Natural killer cell (primary cell): Measurements from ENCODE around the gene GGNBP2. TPM values are rescaled to one million over a fixed set of nuclear protein-coding genes. Genes with fewer than 3 reads are reported as not detected.

Experiments
- ATAC-seq, 3 donors: fragments of 150-1000 bp in 2 of 3; fragments of 200-7000 bp in 1 of 3; cut with Tn5 transposase; 1 replicate in 1 of 3; 2 replicates in 2 of 3; pipeline ENCODE4 v1.10.0; 2021; ENCODE audit warnings: mild to moderate bottlenecking in 2 of 3, moderate library complexity in 2 of 3
- DNase-seq, 2 donors: peaks; one replicate each; pipeline versions ENCODE4 v3.0.0 to v3.0.0-alpha.2; 2013 to 2021; ENCODE audit warnings: mixed read lengths in 1 of 2
- H3K27ac ChIP-seq: one replicate; pipeline ENCODE4 v1.5.1; 2013; ENCODE audit warnings: mild to moderate bottlenecking, low read length
- H3K27me3 ChIP-seq: one replicate; pipeline ENCODE4 v1.6.1; 2013; ENCODE audit warnings: low read length; ENCODE audit not compliant: control insufficient read depth, insufficient read depth
- H3K36me3 ChIP-seq: one replicate; pipeline ENCODE4 v1.6.1; 2013; ENCODE audit warnings: low read length; ENCODE audit not compliant: control insufficient read depth, insufficient read depth
- H3K4me1 ChIP-seq: one replicate; pipeline ENCODE4 v1.6.1; 2013; ENCODE audit warnings: low read length; ENCODE audit not compliant: control insufficient read depth, insufficient read depth
- H3K4me3 ChIP-seq: one replicate; pipeline ENCODE4 v1.5.1; 2013; ENCODE audit warnings: low read length
- H3K9me3 ChIP-seq: one replicate; pipeline ENCODE4 v1.6.1; 2013; ENCODE audit warnings: low read length; ENCODE audit not compliant: control insufficient read depth, insufficient read depth
- H3K27ac Mint-ChIP-seq, 2 donors: one replicate each; pipeline ENCODE4 v1.8.0; 2022; ENCODE audit warnings: mild to moderate bottlenecking in 2 of 2, mixed read lengths in 2 of 2, moderate library complexity in 1 of 2
- H3K27me3 Mint-ChIP-seq, 2 donors: one replicate each; pipeline ENCODE4 v1.8.0; 2022; ENCODE audit warnings: low read depth in 2 of 2, mixed read lengths in 2 of 2
- H3K36me3 Mint-ChIP-seq: one replicate; pipeline ENCODE4 v1.8.0; 2022; ENCODE audit warnings: mixed read lengths
- H3K4me1 Mint-ChIP-seq, 2 donors: one replicate each; pipeline ENCODE4 v1.8.0; 2022; ENCODE audit warnings: mixed read lengths in 2 of 2
- H3K4me3 Mint-ChIP-seq: one replicate; pipeline ENCODE4 v1.8.0; 2022; ENCODE audit warnings: mild to moderate bottlenecking, moderate library complexity, mixed read lengths
- H3K9me3 Mint-ChIP-seq, 2 donors: one replicate each; pipeline ENCODE4 v1.8.0; 2022; ENCODE audit warnings: mixed read lengths in 2 of 2
- CTCF ChIP-seq: fragments of 200-600 bp; IDR thresholded peaks from one replicate; pipeline ENCODE4 v1.8.0; 2022; ENCODE audit warnings: antibody characterized with exemption
- WGBS: methylation state at CpG from one replicate; pipeline ENCODE4 v1.1.7; 2013; ENCODE audit warnings: missing lambda C conversion rate; ENCODE audit not compliant: insufficient coverage; 5-methylcytosine and 5-hydroxymethylcytosine counted together
- intact Hi-C: fragments of 100-400 bp; cut with micrococcal nuclease; formaldehyde crosslinking; loops from one replicate; pipeline ENCODE4 v1.14.2; 2022
- total RNA-seq, 4 donors: library from RNA; stranded (reverse); fragments of 120-200 nt in 1 of 4; gene quantifications; one replicate each; pipeline versions ENCODE4 v1.2.3 to v1.2.4, GENCODE V29; 2013 to 2022

GGNBP2 gene
- total RNA-seq, 3 donors from 2014 or later (not counting 1 experiment from before 2014, with no cell fraction given), result 183 to 233 (median 197) TPM

- Mint-ChIP-seq H3K4me1 (peaks cover 16 to 31% of the 10 kb centered on the region in 2 donors), H3K27ac (no peak overlapping the region), H3K4me3 (peak overlapping the region; percentile 21), H3K27me3 (no peaks in the 10 kb centered on the region), H3K9me3 (no peaks in the 10 kb centered on the region), H3K36me3 (no peaks in the 10 kb centered on the region)
- TF ChIP-seq CTCF, result no peak
- Histone ChIP-seq H3K4me1 (peaks cover 9% of the 10 kb centered on the region), H3K9me3 (no peaks in the 10 kb centered on the region), H3K36me3 (no peaks in the 10 kb centered on the region), H3K27me3 (no peaks in the 10 kb centered on the region), H3K27ac (no peak overlapping the region), H3K4me3 (no peak overlapping the region)
- intact Hi-C loops, result loop anchor here (10.0 kb wide), 1 partner anchor 64 kb away; the partner anchor contains the start of gene GGNBP2
- DNase-seq, result peak in 1 of 2 donors; percentile 23
- WGBS, result 65% methylated on average over 24 of the region's 24 CpGs
- ATAC-seq, result peak; percentile 45 to 82 (median 79)
Measured at GRCh38 chr17:36608794-36609497, 64.2 kb downstream of the GGNBP2 start.

GRCh38 chr17:36609498-36609862 is 64.8 kb downstream of the GGNBP2 start:
- H3K4me1 ChIP-seq, result peaks cover 9% of the 10 kb centered on the region
- intact Hi-C loops, result loop anchor here (10.0 kb wide), 1 partner anchor 65 kb away; the partner anchor contains the start of gene GGNBP2

GRCh38 chr17:36610474-36610873 is 65.8 kb downstream of the GGNBP2 start:
- no peaks in the 10 kb centered on the region for H3K9me3 Mint-ChIP-seq
- H3K27me3 ChIP-seq, result no peaks in the 10 kb centered on the region
- intact Hi-C loops, result no loop called here
- no peaks in the 10 kb centered on the region for H3K27me3 Mint-ChIP-seq
- H3K9me3 ChIP-seq, result no peaks in the 10 kb centered on the region
- H3K36me3 ChIP-seq, result no peaks in the 10 kb centered on the region
- H3K4me1 ChIP-seq, result peaks cover 9% of the 10 kb centered on the region
- no peak overlapping the region for H3K4me3 Mint-ChIP-seq
- ATAC-seq (no peak), DNase-seq (no peak)
- no peak overlapping the region for H3K27ac Mint-ChIP-seq
- no peaks in the 10 kb centered on the region for H3K36me3 Mint-ChIP-seq
- no peak for TF ChIP-seq CTCF
- H3K4me1 Mint-ChIP-seq, result peaks cover 8 to 20% of the 10 kb centered on the region in 2 donors
- H3K27ac ChIP-seq, result no peak overlapping the region
- no peak overlapping the region for H3K4me3 ChIP-seq
- WGBS, result 91% methylated on average over 5 of the region's 6 CpGs

More at GRCh38 chr17:36609498-36609862, 64.8 kb downstream of the GGNBP2 start:
- H3K9me3 Mint-ChIP-seq, result no peaks in the 10 kb centered on the region
- Histone ChIP-seq H3K36me3 (no peaks in the 10 kb centered on the region), H3K4me3 (no peak overlapping the region), H3K27ac (no peak overlapping the region), H3K9me3 (no peaks in the 10 kb centered on the region), H3K27me3 (no peaks in the 10 kb centered on the region)
- no peaks in the 10 kb centered on the region for H3K27me3 Mint-ChIP-seq
- no peaks in the 10 kb centered on the region for H3K36me3 Mint-ChIP-seq
- no peak for DNase-seq
- peaks cover 11 to 25% of the 10 kb centered on the region in 2 donors for H3K4me1 Mint-ChIP-seq
- ATAC-seq, result no peak
- no peak overlapping the region for H3K27ac Mint-ChIP-seq
- no peak for TF ChIP-seq CTCF
- no peak overlapping the region for H3K4me3 Mint-ChIP-seq
- 91% methylated on average over 7 of the region's 7 CpGs for WGBS
